Left kidney (tissue), 2 donors: Measurements from ENCODE around the gene XAB2. TPM values are rescaled to one million over a fixed set of nuclear protein-coding genes. Genes with fewer than 3 reads are reported as not detected.
"Not testable (repeated sequence)": the region's sequence is repeated elsewhere in the genome, so short reads cannot be mapped to it uniquely, and the experiment has no call there.

Experiments used
- DNase-seq: peaks from one replicate; pipeline ENCODE4 v3.0.0-alpha.2; 2013
- polyA plus RNA-seq: library from polyadenylated mRNA; unstranded; fragments of 120-200 nt; gene quantifications from one replicate; pipeline ENCODE4 v1.2.1, GENCODE V29; 2013; ENCODE audit not compliant: insufficient read length

XAB2 gene
- polyA plus RNA-seq, 1 donor, result 29.4 TPM

DNA sequence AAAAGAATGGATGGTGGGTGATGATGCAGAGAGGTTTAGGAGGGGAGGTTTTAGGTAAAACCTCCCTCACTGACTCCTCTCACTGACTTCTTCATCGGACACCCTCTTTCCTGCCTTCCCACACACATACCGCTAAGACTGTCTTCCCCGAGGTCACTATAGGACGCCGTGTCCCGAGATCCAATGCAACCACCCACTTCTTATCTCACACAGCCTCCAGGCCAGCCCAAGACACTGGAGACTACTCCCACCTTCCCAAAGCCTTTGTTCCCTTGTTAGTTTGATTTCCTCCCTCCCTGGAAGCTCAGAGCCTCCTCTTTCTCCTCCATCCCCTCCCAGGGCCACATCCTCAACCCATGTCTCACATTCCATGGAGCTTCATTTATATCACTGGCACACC is 50.2 kb downstream of the XAB2 start:
- DNase-seq, result no peak

DNA sequence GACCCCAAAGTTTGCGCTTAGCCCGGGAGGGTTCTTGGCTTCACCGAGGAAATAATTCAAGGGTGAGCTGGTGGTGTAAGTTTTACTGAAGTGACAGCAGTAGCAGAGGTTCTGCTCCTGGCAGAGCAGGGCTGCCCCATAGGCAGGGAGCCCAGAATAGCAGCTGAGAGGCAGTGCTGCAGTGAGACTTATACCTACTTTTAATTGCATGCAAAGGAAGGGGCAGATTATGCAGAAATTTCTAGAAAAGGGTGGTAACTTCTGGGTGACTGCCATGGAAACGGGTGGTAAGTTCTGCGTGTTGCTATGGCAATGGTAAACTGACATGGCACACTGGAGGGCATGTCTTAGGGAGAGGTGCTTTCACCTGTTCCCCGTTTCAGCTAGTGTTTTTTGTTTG is 51.2 kb downstream of the XAB2 start:
- no peak for DNase-seq

GRCh38 chr19:7577422-7577821 is 51.9 kb downstream of the XAB2 start:
- not testable (repeated sequence) for DNase-seq

DNA sequence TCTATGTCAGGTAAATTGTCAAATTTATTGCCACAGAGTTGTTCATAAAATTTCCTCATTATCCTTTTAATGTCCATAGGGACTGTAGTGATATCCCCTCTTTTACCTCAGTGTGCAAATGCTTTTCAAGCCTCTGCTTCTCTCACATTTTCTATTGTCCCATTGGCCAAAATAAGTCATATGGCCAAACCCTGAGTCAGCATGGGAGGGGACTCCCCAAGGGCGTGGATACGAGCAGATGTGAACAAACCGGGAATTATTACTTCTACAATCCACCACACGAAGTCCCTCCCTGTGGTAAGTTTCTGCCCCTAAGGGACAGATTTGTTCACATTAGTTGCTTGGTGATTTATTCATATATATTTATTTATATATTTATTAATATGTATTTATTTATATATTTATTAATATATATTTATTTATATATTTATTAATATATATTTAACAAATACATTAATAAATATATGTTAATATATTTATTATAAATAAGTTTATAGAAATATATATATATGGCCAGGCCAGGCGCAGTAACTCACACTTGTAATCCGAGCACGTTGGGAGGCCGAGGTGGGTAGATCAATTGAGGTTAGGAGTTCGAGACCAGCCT is 53.8 kb downstream of the XAB2 start:
- DNase-seq, result no peak

GRCh38 chr19:7570761-7571160 is 58.6 kb downstream of the XAB2 start:
- DNase-seq, result no peak

Other genes starting within 250 kb of the XAB2 start
- 4.3 TPM for gene PEX11G, start 140.5 kb downstream of the XAB2 start, polyA plus RNA-seq
- 34.6 TPM for gene ZNF358, start 113.4 kb downstream of the XAB2 start, polyA plus RNA-seq
- gene MCOLN1, start 106.9 kb downstream of the XAB2 start, polyA plus RNA-seq, result 17.0 TPM
- 35.1 TPM for gene PNPLA6, start 93.8 kb downstream of the XAB2 start, polyA plus RNA-seq
- 18.9 TPM for gene CAMSAP3, start 33.7 kb downstream of the XAB2 start, polyA plus RNA-seq
- 114 TPM for gene PET100, start 248 bp upstream of the XAB2 start, polyA plus RNA-seq
- 0.80 TPM for gene PCP2, start 4.2 kb upstream of the XAB2 start, polyA plus RNA-seq
- 74.5 TPM for gene STXBP2, start 7.6 kb upstream of the XAB2 start, polyA plus RNA-seq
- gene RETN, start 39.5 kb upstream of the XAB2 start, polyA plus RNA-seq, result 0.40 TPM
- gene MCEMP1, start 47.5 kb upstream of the XAB2 start, polyA plus RNA-seq, result not detected
- gene TRAPPC5, start 51.3 kb upstream of the XAB2 start, polyA plus RNA-seq, result 34.1 TPM
- gene FCER2, start 72.6 kb upstream of the XAB2 start, polyA plus RNA-seq, result not detected
- not detected for gene CLEC4G, start 102.6 kb upstream of the XAB2 start, polyA plus RNA-seq
- 1.4 TPM for gene CD209, start 118.0 kb upstream of the XAB2 start, polyA plus RNA-seq
- gene CLEC4M, start 133.7 kb upstream of the XAB2 start, polyA plus RNA-seq, result 1.8 TPM
- gene EVI5L, start 200.7 kb upstream of the XAB2 start, polyA plus RNA-seq, result 16.5 TPM
- gene PRR36, start 244.8 kb upstream of the XAB2 start, polyA plus RNA-seq, result 5.9 TPM